Upper lobe of left lung (tissue), 4 donors: Measurements from ENCODE around the gene CNGB1.

Experiments used
- CTCF ChIP-seq, 6 experiments: fragments of 450-650 bp in 4 of 6; fragments of 200-600 bp in 2 of 6; sonication (generic) in 2 of 6; IDR thresholded peaks; one replicate each; pipeline ENCODE4 v1.5.1; 2016 to 2019; ENCODE audit warnings: antibody characterized with exemption in 6 of 6
- POLR2AphosphoS5 ChIP-seq, 2 donors: sonication (generic); formaldehyde crosslinking; IDR thresholded peaks; one replicate each; pipeline ENCODE4 v1.5.1; 2017; ENCODE audit warnings: antibody characterized with exemption in 2 of 2

DNA sequence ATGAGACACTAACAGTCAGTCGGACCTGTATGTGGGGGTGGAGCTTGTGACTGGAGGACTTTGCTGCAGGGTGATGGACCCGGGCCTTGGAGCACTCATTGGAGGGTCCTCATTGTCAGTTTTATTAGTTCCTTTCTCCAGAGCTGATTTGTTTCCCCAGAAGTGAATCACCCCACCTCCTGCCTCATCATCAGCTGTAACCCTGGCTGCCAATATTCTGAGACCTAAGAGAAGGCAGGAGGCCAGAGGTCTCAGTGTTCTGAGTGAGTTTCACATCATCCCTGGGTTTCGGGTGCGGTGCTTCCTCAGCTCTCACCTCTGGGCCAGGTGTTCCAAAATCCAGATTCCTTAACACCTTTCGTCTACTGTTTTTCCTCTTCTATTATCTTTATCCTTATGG lies 118.7 kb downstream of the CNGB1 start:
- TF ChIP-seq CTCF (IDR thresholded peaks at IDR 0.05): no peak
- TF ChIP-seq POLR2AphosphoS5 (IDR thresholded peaks at IDR 0.05): no peak
